ENCODE measurements around the gene TRAIP.
"Not testable (repeated sequence)": the region's sequence is repeated elsewhere in the genome, so short reads cannot be mapped to it uniquely, and the experiment has no call there.

TRAIP gene

GRCh38 chr3:49873623-49874022 is 17.3 kb upstream of the TRAIP start:
- DNase-seq: no peak

DNA sequence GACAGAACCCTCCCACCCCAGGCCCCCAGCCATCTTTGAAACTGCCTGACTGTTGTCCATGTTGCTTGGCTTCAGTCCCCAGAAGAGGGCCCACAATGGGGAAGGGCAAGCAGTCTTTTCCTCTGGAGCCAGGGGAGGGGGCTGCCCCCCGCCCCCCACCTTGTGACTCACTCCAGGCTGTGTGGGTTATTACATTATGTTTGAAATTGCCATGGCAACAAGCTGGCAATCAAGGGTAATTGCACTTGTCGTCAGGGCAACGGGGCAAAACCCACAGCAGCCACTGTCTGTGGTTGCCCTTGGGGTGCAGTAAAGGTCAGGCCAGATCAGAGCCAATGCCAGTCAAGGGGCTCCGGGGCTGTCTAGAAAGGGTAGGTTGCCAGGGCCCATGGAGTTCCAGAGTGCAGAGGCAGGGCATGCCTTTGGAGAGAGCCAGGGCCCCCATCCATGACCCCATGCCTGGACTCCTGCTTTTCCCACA is 16.5 kb upstream of the TRAIP start:
- no peak for DNase-seq

GRCh38 chr3:49871531-49872153 is 15.3 kb upstream of the TRAIP start:
- DNase-seq: no peak

DNA sequence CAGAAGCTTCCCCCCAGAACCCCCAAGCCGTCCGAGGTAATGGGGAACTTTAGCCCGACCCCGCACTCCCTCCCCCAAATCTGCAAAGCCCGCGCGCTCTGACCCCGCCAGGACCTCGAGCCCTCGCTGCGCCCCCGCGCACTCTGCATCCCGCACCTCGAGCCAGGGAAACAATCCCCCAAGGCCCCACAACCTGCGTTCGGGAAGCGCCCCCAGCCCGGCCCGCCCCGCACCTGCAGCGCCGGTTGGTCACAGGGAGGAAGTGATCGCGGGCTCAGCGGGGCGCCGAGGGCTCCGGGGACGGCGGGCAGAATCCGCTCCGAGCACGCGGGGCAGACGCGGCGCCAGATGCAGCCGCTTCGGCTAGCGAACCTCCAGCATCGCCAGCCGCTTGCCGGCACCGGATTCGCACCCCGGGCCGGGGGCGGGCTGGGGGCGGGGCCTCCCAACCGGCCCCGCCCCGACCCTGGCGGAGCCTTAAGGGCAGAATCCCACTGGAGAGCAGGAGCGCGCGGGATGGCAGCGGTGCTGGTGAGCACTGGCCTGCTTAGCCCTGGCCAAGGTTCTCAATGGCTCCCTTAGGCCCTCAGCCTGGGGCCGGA is 13.3 kb upstream of the TRAIP start, which contains the start of gene CAMKV:
Gene CAMKV, minus strand, starts transcription at position 382 of the 602 bp plus-strand sequence. CDS start 7,518 bp downstream, outside the sequence.
- DNase-seq: peak; percentile 4

DNA sequence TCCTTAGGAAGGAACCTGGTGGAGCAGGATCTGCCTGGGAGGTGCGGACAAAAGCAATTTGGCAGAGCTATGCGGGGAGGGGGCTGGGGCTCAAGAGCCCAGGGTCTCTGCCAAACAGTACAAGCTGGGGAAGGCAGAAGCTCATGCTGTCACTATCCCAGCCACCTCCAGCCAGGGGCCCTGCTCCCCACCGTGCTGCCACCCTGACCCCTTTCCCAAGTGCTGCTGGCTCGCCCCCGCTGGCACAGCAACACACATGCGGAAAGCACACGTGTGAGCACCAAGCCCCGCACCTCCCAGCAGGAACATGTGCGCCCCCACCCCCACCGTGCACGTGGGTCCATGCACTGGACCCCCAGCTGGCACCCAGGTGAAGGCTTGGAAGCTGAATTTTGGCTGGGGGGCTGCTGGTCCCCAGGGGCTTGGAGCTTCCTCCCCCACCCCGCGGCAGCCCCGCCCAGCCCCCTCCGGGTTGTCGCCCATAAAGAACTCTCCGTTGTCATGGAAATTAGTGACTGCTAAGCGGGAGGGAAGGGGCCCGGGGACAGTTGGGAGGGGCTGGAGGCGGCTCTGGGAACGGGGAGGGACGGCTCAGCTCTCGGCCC is 12.6 kb upstream of the TRAIP start:
- DNase-seq: no peak

DNA sequence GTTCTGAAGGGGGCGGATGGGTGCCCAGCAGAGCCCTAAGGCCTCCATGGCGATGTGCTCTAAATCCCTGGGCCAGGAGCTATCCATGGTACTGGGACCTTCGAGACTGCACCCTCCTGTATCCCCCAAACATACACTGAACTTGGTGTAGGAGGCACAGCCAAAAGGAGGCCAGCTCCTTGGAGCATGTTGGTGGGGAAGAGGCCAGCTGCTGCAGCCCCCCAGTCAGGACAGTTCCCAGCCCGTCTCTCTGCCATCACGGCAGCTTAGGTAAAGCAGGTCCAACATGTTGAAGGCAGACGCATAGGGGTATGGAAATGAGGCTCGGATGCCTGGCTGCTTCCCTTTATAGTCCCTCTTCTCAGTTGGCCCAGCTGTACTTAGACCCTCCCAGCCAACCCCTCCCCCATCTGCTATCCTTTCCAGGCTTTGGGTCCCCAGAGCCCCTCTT is 11.5 kb upstream of the TRAIP start:
- no peak for DNase-seq

GRCh38 chr3:49867400-49867799 is 11.0 kb upstream of the TRAIP start:
- no peak for DNase-seq

- DNase-seq: no peak
Observed at GRCh38 chr3:49865198-49865784, 8.9 kb upstream of the TRAIP start.

DNA sequence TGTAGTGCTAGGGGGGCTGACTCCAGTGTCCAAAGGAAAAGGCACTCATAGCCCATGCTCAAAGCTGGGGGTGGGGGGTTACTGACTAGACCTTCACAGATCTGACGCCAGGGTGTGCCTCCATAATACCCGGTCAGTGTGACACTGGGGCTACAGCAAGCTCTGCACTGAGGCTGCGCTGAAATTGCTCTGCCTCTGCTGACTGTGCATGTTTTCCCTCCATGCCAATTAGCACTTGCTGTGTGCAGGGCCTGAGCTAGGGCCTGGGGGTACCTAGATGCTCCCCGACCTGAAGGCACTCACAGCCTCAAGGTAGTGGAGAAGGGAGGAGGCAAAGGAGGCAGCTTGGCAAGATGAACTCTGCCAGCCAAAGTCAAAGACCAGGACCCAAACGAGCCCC is 8.1 kb upstream of the TRAIP start:
- no peak for DNase-seq

GRCh38 chr3:49859576-49860305 is 3.4 kb upstream of the TRAIP start:
- DNase-seq: no peak

DNA sequence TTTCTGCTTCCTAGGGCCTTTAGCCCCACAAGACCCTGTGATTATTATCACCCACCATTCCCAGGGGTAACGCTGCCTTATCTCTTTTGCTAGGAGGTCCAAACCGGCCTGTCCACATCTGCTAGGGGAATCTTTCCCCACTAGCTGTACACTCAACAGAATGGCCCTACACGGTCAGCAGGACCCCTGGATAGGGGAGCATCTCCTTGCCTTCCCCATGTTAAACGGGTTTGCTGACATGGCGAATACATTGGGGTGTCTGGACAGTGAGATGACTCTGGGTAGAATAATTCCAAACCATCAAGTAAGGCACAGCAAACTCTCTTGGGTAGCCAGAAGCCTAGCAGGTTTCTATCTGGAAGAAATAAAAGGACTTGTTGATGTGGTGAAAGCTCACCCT is 702 bp downstream of the TRAIP start:
- no peak for DNase-seq

- no peak for DNase-seq
Observed at GRCh38 chr3:49845694-49846093, 10.7 kb downstream of the TRAIP start.

- no peak for DNase-seq
Observed at GRCh38 chr3:49844464-49845183, 11.7 kb downstream of the TRAIP start.

- no peak for DNase-seq
Observed at GRCh38 chr3:49842843-49843517, 13.4 kb downstream of the TRAIP start.

- no peak for DNase-seq
Observed at GRCh38 chr3:49841806-49842205, 14.6 kb downstream of the TRAIP start.

DNA sequence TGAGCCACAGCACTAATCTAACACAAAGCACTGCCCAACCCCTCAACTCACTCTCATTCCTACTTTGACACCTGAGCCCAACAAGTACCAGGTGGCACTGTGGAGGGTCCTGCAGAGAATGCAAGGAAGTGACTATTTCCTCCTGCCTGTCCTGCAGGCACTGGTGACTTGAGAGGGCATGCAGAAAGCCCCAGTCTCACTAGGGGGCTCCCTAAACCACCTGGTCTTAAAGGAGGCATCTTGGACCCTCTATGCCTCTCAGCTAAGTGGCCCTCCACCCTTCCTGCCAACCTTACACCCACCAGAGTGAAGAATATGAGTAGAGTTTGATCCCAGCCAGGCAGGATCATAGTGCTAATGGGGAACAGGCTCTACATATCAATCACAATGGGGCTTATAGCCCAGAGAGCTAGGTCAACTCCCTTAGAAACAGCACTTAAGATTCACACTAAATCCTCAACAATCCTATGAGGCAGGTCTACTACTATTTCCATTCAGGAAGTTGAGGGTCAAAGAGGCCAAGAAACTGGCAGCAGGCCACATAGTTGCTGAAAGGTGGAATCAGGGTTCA is 15.2 kb downstream of the TRAIP start:
- DNase-seq: peak; percentile 0

- no peak for DNase-seq
Observed at GRCh38 chr3:49840388-49840787, 16.0 kb downstream of the TRAIP start.

DNA sequence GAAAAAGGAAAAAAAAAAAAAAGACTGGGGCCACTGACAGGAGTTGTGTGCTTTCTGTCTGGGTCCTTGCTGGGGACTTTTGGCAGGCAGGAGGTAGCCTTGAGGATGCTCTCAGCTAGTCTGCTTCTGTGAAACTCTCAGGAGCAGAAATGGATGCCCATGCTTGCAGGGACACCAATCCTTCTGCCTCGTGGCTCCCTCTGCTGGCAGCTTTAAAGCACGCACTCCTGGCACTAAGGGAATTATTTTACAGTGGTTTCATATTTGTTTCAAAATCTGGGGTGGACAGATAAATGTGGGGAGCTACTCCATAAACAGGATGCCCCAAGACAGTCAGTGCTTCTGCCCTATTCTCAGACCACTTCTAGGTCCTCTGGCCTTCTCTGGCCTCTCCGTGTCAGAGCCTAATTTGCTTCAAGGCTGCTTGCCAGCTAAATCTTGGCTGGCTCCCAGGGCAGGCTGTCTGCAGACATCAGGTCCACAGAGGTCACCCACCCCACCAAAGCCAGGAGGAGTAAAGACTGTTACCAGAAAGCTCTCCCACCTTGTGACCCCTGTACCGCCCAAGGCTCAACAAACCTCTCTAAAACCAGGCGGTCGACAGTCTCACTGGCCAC is 17.1 kb downstream of the TRAIP start:
- peak; percentile 31 for DNase-seq

GRCh38 chr3:49831341-49831740 is 25.0 kb downstream of the TRAIP start:
- no peak for DNase-seq

DNA sequence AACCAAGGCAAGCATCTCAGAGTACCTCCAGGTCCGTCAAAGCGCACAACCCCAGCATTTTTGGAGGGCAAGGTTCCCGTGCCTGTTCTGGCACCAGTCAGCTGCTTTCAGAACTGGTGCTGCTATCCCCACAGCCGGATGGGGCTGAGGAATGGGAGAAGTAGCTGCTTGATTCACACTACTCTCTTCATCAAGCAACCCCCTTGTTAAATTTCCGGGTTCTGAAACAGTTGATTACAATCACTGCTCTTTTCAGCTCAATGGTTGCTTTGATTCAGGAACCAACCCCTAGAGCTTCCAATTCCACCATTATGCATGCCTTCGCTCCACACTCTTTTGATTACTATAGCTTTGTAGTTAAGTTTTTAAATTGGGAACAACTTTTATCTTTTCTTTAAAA is 30.3 kb downstream of the TRAIP start:
- DNase-seq: no peak

GRCh38 chr3:49823131-49823530 is 33.2 kb downstream of the TRAIP start:
- DNase-seq: not testable (repeated sequence)
